ENCODE data around the gene SAFB2.

GRCh38 chr19:5547881-5548280 lies 74.7 kb downstream of the SAFB2 start:
- TF ChIP-seq CTCF (IDR thresholded peaks at IDR 0.05 in 2 of 3, conservative IDR thresholded peaks at IDR 0.05 in 1 of 3; ENCODE audit: borderline replicate concordance in 1 of 3, insufficient read depth in 1 of 3, low read depth in 2 of 3, low read length in 2 of 3) (peak; percentile 78 to 79 (median 78)), TCF7L2 (IDR thresholded peaks at IDR 0.05; ENCODE audit: borderline replicate concordance, extremely low read depth, insufficient read depth, insufficient read length) (no peak), POLR2A (IDR thresholded peaks at IDR 0.05; ENCODE audit: borderline replicate concordance, extremely low read depth, insufficient read depth, insufficient read length) (no peak), ATF3 (IDR thresholded peaks at IDR 0.05) (no peak), JUND (IDR thresholded peaks at IDR 0.05) (no peak), EZH2 (IDR thresholded peaks at IDR 0.05) (no peak), ZFX (IDR thresholded peaks at IDR 0.05) (no peak), FOSL1 (IDR thresholded peaks at IDR 0.05; ENCODE audit: low read depth) (no peak), EZH2phosphoT487 (IDR thresholded peaks at IDR 0.05; ENCODE audit: borderline replicate concordance) (no peak), RAD21 (IDR thresholded peaks at IDR 0.05; ENCODE audit: low read depth) (peak; percentile 89), SIN3A (IDR thresholded peaks at IDR 0.05; ENCODE audit: low read depth) (no peak), POLR2AphosphoS5 (IDR thresholded peaks at IDR 0.05; ENCODE audit: low read depth, low read length) (no peak), ZNF274 (IDR thresholded peaks at IDR 0.05; ENCODE audit: low read depth, low read length) (no peak)
